Caco-2 (cell line): Measurements from ENCODE around the gene CCDC120. TPM values are rescaled to one million over a fixed set of nuclear protein-coding genes. Genes with fewer than 3 reads are reported as not detected.

Experiments used
- BruUV-seq: library from RNA; stranded (reverse); fragments of 400-500 nt; replicated peaks from 2 replicates; lab custom pipeline; 2021; lab: Mats Ljungman, UMichigan
- CTCF ChIA-PET: fragments of 300-600 bp; sonication (Branson Sonifier 250); formaldehyde crosslinking; loops from one replicate; lab custom pipeline; 2022; ENCODE audit warnings: antibody characterized with exemption; lab: Charles Lee
- POLR2A ChIA-PET: fragments of 300-600 bp; sonication (Branson Sonifier 250); formaldehyde crosslinking; loops from one replicate; lab custom pipeline; 2022; ENCODE audit warnings: antibody characterized with exemption; lab: Charles Lee
- DNase-seq, 2 experiments: peaks; one replicate each; pipeline versions ENCODE4 v3.0.0 to v3.0.0-alpha.2; 2020 to 2022
- H3K27me3 ChIP-seq: replicated peaks from 2 replicates; pipeline ENCODE4 v1.6.0; 2011; ENCODE audit warnings: low read length; ENCODE audit not compliant: control insufficient read depth, insufficient read depth
- H3K36me3 ChIP-seq: 2 replicates; pipeline ENCODE4 v1.5.1; 2011; ENCODE audit warnings: low read length; ENCODE audit not compliant: control insufficient read depth, insufficient read depth
- H3K4me1 ChIP-seq: fragments of 250-450 bp; sonication (Bioruptor Pico); 2 replicates; pipeline ENCODE4 v1.5.1; 2020; ENCODE audit warnings: mild to moderate bottlenecking
- H3K4me3 ChIP-seq: 2 replicates; pipeline ENCODE4 v1.5.1; 2011; ENCODE audit warnings: low read depth, mild to moderate bottlenecking, control low read depth, low read length
- H3K9me3 ChIP-seq: fragments of 250-450 bp; sonication (Bioruptor Pico); 2 replicates; pipeline ENCODE4 v1.5.1; 2020; ENCODE audit warnings: mild to moderate bottlenecking, moderate library complexity
- H3K27ac Mint-ChIP-seq: one replicate; pipeline ENCODE4 v1.8.0; 2022; ENCODE audit warnings: mixed read lengths; ENCODE audit not compliant: unreplicated experiment
- H3K27me3 Mint-ChIP-seq: one replicate; pipeline ENCODE4 v1.8.0; 2022; ENCODE audit warnings: mixed read lengths; ENCODE audit not compliant: insufficient read depth, unreplicated experiment
- H3K36me3 Mint-ChIP-seq: one replicate; pipeline ENCODE4 v1.8.0; 2022; ENCODE audit warnings: mild to moderate bottlenecking, mixed read lengths; ENCODE audit not compliant: insufficient read depth, unreplicated experiment
- H3K4me1 Mint-ChIP-seq: one replicate; pipeline ENCODE4 v1.8.0; 2022; ENCODE audit warnings: low read depth, mixed read lengths; ENCODE audit not compliant: unreplicated experiment
- H3K4me3 Mint-ChIP-seq: one replicate; pipeline ENCODE4 v1.8.0; 2022; ENCODE audit warnings: mild to moderate bottlenecking, moderate library complexity, mixed read lengths; ENCODE audit not compliant: unreplicated experiment
- H3K9me3 Mint-ChIP-seq: one replicate; pipeline ENCODE4 v1.8.0; 2022; ENCODE audit warnings: mixed read lengths; ENCODE audit not compliant: unreplicated experiment
- CTCF ChIP-seq, 2 experiments: fragments of 200-600 bp in 1 of 2; IDR thresholded peaks; 1 replicate in 1 of 2; 2 replicates in 1 of 2; pipeline versions ENCODE4 v1.5.1 to v1.8.0; 2011 to 2022; ENCODE audit warnings: antibody characterized with exemption in 1 of 2, control low read depth in 1 of 2, inconsistent platforms in 1 of 2, low read depth in 1 of 2, low read length in 1 of 2, mild to moderate bottlenecking in 1 of 2, moderate library complexity in 1 of 2; ENCODE audit not compliant: insufficient read depth in 1 of 2, severe bottlenecking in 1 of 2, unreplicated experiment in 1 of 2
- intact Hi-C: fragments of 100-400 bp; cut with micrococcal nuclease; formaldehyde crosslinking; loops from one replicate; pipeline ENCODE4 v1.10.0; 2022; ENCODE audit not compliant: unreplicated experiment
- total RNA-seq: library from RNA; stranded (reverse); gene quantifications from 2 replicates; pipeline ENCODE4 v1.2.3, GENCODE V29; 2022

CCDC120 gene
- total RNA-seq, 1 experiment from 2014 or later = 16.7 TPM

DNA sequence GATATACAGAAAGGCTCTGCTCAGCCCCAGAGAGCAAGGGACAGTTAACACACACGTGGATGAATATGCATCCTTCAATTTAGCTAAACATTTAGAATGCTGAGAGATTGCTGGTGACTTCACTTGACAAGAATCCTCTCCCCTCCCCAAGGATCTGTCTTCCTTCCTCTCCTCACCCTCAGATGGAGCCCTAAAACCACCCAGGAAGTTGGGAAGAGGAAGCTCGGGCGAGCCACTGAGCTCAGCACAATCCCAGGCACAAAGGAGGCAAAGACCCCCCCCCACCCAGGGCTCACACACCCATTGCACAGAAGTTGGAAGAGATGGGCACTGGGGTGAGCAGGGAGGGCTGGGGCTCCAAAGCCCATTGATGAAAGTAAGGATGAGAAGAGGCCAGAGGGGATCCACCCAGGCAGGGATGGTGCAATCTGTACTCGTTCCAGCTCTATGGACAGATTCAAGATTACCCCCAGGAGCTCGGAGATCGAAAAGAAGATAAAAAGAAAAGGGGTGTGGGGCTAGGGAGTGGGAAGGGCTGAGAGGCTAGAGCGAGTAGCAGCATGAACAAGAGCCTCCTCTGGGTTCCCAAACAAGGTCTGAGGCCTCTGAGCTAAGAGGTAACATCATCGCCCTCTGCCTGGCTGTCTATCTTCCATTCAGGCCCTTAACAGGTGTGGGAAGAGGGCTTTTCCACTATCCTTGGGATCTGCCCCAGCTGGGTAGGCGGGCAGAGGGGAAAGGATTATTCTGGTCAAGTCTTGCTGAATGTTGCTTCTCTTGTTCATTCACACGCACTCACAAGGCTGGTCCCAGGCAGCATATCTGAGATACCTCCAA, 16.8 kb upstream of the CCDC120 start:
- CTCF ChIA-PET = no interaction called here
- intact Hi-C loops = loop anchor here (2.0 to 10.0 kb wide), 3 partner anchors 63 to 145 kb away; partner anchors contain the start of genes PQBP1 and TIMM17B
- Mint-ChIP-seq H3K4me3 (peak overlapping the region; percentile 88), H3K9me3 (no peaks in the 10 kb centered on the region), H3K27ac (peak overlapping the region; percentile 95), H3K27me3 (no peaks in the 10 kb centered on the region), H3K4me1 (peaks cover 7% of the 10 kb centered on the region), H3K36me3 (peaks cover 42% of the 10 kb centered on the region)
- Histone ChIP-seq H3K4me1 (peaks cover 16% of the 10 kb centered on the region), H3K9me3 (no peaks in the 10 kb centered on the region), H3K36me3 (no peaks in the 10 kb centered on the region), H3K27me3 (no peaks in the 10 kb centered on the region), H3K4me3 (peak overlapping the region; percentile 79)
- DNase-seq = peak in 1 of 2 experiments; percentile 7
- BruUV-seq = TSS peak; percentile 55
- TF ChIP-seq CTCF (IDR thresholded peaks at IDR 0.05; ENCODE audit: insufficient read depth in 1 of 2, low read depth in 1 of 2, low read length in 1 of 2, severe bottlenecking in 1 of 2, unreplicated experiment in 1 of 2) = no peak
- POLR2A ChIA-PET = interaction anchor here (0.5 kb wide), 1 partner anchor 444 kb away, joined by 3 read pairs; no protein-coding TSS in a partner anchor

- H3K4me1 Mint-ChIP-seq = peaks cover 7% of the 10 kb centered on the region
- peak overlapping the region; percentile 95 for H3K27ac Mint-ChIP-seq
- intact Hi-C loops = loop anchor here (1.0 to 10.0 kb wide), 7 partner anchors 32 to 145 kb away; partner anchors contain the start of genes GRIPAP1, PIM2, PQBP1 and PRAF2
- H3K27me3 Mint-ChIP-seq = no peaks in the 10 kb centered on the region
- no peak for TF ChIP-seq CTCF (IDR thresholded peaks at IDR 0.05; ENCODE audit: insufficient read depth in 1 of 2, low read depth in 1 of 2, low read length in 1 of 2, severe bottlenecking in 1 of 2, unreplicated experiment in 1 of 2)
- H3K4me3 Mint-ChIP-seq = peak overlapping the region; percentile 88
- Histone ChIP-seq H3K9me3 (no peaks in the 10 kb centered on the region), H3K4me1 (peaks cover 16% of the 10 kb centered on the region), H3K4me3 (peak overlapping the region; percentile 79), H3K36me3 (no peaks in the 10 kb centered on the region), H3K27me3 (no peaks in the 10 kb centered on the region)
- no peaks in the 10 kb centered on the region for H3K9me3 Mint-ChIP-seq
- BruUV-seq = TSS peak; percentile 45
- no peak for DNase-seq
- POLR2A ChIA-PET = interaction anchor here (1.2 kb wide), 1 partner anchor 148 kb away, joined by 14 read pairs; no protein-coding TSS in a partner anchor
- peaks cover 38% of the 10 kb centered on the region for H3K36me3 Mint-ChIP-seq
- CTCF ChIA-PET = interaction anchor here (0.6 to 2.1 kb wide), 3 partner anchors 40 to 113 kb away, joined by 3 to 6 read pairs (median 5); no protein-coding TSS in a partner anchor
These were observed 16.1 kb upstream of the CCDC120 start for GRCh38 chrX:49042581-49043219.
